NCI-H226 (cell line): ENCODE measurements around the gene KCNJ15.

Experiments used
- DNase-seq: peaks from one replicate; pipeline ENCODE4 v3.0.0-alpha.2; 2015

Gene KCNJ15

GRCh38 chr21:38268864-38269575, 12.2 kb downstream of the KCNJ15 start:
- no peak for DNase-seq

GRCh38 chr21:38269576-38269936, 12.8 kb downstream of the KCNJ15 start:
- DNase-seq: no peak

- DNase-seq: no peak
Measured at GRCh38 chr21:38272215-38272614, 15.4 kb downstream of the KCNJ15 start.

GRCh38 chr21:38273745-38274542, 17.2 kb downstream of the KCNJ15 start:
- no peak for DNase-seq

GRCh38 chr21:38277501-38278131, 20.8 kb downstream of the KCNJ15 start:
- DNase-seq: peak; percentile 98

GRCh38 chr21:38280454-38280853, 23.7 kb downstream of the KCNJ15 start:
- no peak for DNase-seq

GRCh38 chr21:38280867-38281266, 24.1 kb downstream of the KCNJ15 start:
- no peak for DNase-seq

- DNase-seq: no peak
Measured at GRCh38 chr21:38282921-38283320, 26.1 kb downstream of the KCNJ15 start.

- DNase-seq: no peak
Measured at GRCh38 chr21:38284216-38284615, 27.4 kb downstream of the KCNJ15 start.

- no peak for DNase-seq
Measured at GRCh38 chr21:38286739-38287471, 30.1 kb downstream of the KCNJ15 start.

GRCh38 chr21:38287476-38287875, 30.7 kb downstream of the KCNJ15 start:
- no peak for DNase-seq

GRCh38 chr21:38289705-38290485, 33.1 kb downstream of the KCNJ15 start:
- DNase-seq: peak; percentile 99

- DNase-seq: no peak
Measured at GRCh38 chr21:38290809-38291208, 34.0 kb downstream of the KCNJ15 start.

GRCh38 chr21:38291874-38292273, 35.1 kb downstream of the KCNJ15 start:
- no peak for DNase-seq

GRCh38 chr21:38293113-38293512, 36.3 kb downstream of the KCNJ15 start:
- no peak for DNase-seq

- no peak for DNase-seq
Measured at GRCh38 chr21:38293765-38294164, 37.0 kb downstream of the KCNJ15 start.

GRCh38 chr21:38294609-38295008, 37.8 kb downstream of the KCNJ15 start:
- no peak for DNase-seq

- DNase-seq: no peak
Measured at GRCh38 chr21:38295997-38296764, 39.4 kb downstream of the KCNJ15 start.

GRCh38 chr21:38297194-38297631, 40.4 kb downstream of the KCNJ15 start:
- peak; percentile 29 for DNase-seq

GRCh38 chr21:38297871-38298270, 41.1 kb downstream of the KCNJ15 start:
- no peak for DNase-seq

- DNase-seq: no peak
Measured at GRCh38 chr21:38298832-38299231, 42.0 kb downstream of the KCNJ15 start.

- peak; percentile 0 for DNase-seq
Measured at GRCh38 chr21:38299671-38300070, 42.9 kb downstream of the KCNJ15 start.
